GM21528 (cell line): ENCODE results near the gene HTATSF1.
A peak's percentile ranks its signal among the peaks of the same experiment; 100 is the strongest.

Experiments used
- ATAC-seq: cut with Tn5 transposase; IDR thresholded peaks from one replicate; pipeline ENCODE4 v1.9.1; 2021; ENCODE audit warnings: mild to moderate bottlenecking, moderate library complexity; ENCODE audit not compliant: unreplicated experiment, low FRiP score

The HTATSF1 gene, protein sequence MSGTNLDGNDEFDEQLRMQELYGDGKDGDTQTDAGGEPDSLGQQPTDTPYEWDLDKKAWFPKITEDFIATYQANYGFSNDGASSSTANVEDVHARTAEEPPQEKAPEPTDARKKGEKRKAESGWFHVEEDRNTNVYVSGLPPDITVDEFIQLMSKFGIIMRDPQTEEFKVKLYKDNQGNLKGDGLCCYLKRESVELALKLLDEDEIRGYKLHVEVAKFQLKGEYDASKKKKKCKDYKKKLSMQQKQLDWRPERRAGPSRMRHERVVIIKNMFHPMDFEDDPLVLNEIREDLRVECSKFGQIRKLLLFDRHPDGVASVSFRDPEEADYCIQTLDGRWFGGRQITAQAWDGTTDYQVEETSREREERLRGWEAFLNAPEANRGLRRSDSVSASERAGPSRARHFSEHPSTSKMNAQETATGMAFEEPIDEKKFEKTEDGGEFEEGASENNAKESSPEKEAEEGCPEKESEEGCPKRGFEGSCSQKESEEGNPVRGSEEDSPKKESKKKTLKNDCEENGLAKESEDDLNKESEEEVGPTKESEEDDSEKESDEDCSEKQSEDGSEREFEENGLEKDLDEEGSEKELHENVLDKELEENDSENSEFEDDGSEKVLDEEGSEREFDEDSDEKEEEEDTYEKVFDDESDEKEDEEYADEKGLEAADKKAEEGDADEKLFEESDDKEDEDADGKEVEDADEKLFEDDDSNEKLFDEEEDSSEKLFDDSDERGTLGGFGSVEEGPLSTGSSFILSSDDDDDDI

DNA sequence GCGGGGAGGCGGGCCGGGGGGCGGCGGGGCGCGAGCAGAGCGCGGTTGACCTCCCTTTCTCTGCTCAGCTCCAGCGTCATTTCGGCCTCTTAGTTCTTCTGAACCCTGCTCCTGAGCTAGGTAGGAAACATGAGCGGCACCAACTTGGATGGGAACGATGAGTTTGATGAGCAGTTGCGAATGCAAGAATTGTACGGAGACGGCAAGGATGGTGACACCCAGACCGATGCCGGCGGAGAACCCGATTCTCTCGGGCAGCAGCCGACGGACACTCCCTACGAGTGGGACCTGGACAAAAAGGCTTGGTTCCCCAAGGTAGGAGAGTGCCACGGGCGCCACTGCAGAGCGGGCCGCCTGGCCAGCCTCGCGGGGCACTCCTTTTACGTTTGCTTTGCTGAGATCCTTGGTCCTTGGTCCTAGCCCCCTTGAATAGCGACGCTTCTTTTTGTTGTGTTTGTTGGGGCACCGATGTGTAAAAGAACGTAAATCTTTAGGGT is at the start of gene HTATSF1:
Gene HTATSF1, plus strand, starts transcription at position 37 of the 497 bp plus-strand sequence. Its CDS starts 93 bp downstream, at position 130.
- peak; percentile 43 for ATAC-seq

DNA sequence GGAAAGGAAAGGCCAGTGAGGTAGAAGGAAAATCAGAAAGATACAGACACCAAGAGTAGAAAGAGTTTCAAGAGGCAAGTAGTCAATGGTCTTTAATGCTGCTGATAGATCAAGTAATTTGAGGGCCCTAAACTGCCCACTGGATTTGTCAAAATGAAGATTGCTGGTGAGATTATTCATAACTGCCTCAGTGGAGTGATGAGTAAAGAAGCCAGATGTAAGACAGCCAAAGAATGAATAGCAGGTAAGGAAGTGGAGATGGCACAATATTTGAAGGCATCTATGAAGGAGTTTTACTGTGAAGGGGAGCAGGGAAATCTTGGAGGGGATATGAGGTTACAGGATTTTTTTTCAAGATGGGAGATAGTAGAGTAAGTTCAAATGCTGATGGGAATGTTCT is 49.4 kb upstream of the HTATSF1 start:
- ATAC-seq, result no peak

DNA sequence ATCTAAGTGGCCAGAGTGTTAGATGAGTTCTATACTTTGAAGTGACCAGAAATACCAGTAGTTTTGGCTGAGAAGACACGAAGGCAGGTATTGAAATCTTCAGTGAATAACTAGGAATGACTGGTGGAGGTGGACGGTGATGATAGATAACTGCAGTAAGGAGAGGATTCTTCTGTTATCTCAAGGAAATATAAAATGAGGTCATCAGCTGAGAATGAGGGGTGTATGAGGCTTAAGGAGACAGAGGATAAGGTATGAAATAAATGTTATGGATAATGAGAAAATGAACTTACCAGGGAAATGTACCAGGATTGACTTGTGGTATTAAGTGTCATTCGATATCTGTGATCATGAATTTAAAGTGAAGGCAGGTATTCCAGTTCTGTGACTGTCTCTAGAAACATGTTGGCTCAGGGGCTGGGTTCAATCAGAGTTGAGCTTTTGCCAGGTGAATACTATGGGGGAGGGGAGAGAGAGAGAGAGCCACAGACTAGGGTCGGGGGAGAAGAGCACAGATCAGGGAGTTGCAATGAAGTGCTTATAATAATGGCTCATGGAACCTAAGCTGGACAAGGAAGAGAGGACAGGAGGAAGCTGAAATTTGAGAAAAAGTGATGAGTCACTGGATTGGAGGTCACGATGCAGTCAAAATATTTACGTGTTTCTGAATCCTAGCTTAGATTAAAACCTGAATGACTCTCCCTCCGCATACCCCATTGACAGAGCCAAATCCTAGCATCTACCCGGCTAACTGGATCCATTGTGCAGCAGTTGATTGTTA is 47.2 kb upstream of the HTATSF1 start:
- no peak for ATAC-seq

DNA sequence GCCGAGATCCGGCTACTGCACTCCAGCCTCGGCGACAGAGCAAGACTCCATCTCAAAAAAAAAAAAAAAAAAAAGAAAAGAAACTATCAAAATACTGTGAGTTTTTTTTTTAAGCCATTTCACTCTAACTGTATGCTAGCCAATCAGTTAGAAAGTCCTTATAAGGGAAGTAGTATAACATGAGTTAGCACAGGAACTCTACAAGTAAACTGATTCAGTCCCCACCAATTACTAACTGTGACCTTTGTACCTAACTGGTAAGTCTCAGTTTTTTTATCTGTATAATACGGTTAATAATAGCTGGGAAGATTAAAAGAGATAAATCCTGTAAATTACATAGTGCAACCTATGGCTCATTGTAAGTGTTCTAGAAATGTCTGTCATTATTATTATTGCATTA is 44.8 kb upstream of the HTATSF1 start:
- ATAC-seq, result no peak

DNA sequence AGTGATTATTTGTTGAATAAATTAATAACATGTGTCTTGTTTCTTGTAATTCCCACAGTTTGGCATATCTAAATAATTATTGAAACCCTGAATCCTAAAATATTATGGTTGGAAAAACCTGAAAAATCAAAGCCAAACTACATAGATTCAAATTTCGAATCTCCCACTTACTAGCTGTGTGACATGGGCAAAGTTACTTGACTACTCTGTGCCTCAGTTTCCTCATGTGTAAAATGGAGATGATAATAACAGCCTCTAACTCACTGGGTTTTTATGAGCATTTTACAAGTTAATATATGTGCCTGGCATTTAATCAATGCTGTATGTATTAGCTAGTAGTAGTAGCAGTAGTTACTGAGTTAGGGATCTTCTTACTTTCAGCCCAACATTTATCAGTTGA is 44.3 kb upstream of the HTATSF1 start:
- no peak for ATAC-seq

DNA sequence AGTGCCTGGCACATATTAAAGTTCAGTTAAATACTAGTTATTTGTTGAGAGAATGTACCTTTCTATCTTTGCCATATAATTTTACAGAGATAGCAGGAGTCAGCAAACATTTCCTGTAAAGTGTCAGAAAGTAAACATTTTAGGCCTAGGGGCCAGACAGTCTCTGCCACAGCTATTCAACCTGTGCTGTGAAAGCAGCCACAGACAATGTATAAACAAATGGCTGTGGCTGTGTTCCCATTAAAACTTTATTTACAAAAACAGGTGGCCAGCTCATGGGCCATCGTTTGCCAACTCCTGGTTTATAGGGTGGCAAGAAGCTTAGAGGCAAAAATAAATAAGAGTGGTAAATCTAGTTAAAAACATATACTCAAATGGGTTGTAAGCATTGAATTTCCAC is 43.6 kb upstream of the HTATSF1 start:
- ATAC-seq, result no peak

DNA sequence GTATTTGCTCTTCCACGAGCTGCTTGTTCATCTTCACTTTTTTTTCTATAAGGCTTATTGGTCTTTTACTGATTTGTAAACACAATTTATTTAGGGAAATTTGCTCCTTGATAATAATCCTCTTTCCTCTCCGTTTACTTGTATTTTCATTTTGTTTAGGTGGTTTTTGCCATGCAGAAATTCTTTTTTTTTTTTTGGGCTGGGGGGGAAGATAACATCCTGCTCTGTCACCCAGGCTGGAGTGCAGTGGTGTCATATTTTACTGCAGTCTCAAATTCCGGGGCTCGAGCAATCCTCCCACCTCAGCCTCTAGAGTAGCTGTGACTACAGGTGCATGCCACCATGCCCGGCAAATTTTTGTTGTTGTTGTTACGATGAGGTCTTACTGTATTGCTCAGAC is 41.3 kb upstream of the HTATSF1 start:
- ATAC-seq, result no peak

DNA sequence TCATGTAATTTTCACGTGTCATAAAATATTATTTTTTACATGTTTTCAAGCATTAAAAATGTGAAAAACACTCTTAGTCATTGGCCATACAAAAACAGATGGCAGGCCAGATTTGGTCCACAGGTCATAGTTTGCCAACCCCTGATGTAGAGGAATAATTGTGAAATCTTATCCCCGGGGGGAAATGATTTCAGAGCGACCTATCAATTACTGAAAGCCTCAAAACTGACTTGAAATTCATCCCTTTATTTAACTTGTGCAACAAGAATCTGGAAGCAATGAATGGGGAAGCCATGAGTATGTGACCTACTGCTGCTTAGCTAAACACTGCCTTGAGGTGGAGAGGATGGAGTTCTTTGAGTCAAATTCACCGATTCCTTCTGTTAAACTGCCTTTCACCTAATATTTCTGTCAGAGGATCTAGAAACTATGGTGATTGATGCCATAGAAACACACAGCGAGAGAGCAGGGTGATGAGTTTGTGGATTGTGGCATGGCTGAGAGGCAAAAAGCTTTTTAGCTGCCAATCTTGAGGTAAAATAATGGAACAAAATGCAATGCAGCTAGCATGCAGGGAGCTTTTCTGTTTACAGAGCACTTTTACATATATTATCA is 40.0 kb upstream of the HTATSF1 start:
- no peak for ATAC-seq

DNA sequence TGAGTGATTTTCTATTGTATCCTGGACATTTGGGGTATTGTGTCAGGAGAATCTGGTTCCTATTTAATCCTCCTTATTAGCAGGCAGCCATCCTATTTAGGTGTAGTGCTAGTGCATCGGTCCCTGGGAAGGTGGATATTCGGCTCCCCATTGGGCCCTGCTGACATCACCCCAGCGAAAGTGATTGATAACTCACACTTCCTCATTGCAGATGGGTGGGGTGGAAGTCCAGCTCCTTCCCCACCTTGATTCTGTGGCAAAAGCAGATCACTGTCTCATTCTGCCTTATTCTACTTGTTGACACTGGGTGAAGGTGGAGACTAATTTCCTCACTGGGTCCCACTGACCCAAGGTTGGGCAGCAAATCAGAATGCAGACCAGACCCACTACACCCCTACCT is 32.8 kb upstream of the HTATSF1 start:
- no peak for ATAC-seq

DNA sequence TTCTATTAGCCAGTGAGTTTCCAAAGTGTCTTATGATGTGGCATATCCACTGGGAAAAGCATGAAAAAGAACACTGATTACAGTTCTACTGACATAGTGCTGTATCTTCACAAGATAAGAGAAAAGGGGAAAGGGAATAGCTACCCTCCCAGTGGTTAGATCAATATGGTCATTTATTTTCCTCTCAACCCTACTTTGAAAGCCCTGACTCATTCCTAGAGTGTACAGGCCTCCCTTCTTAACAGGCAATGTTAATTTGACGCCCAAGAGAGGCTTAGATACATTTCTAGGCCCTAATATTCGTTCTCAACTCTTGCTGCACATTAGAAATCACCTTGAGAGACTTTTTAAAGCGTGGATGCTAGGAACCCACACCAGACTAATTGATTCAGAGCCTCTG is 30.1 kb upstream of the HTATSF1 start:
- ATAC-seq, result no peak

DNA sequence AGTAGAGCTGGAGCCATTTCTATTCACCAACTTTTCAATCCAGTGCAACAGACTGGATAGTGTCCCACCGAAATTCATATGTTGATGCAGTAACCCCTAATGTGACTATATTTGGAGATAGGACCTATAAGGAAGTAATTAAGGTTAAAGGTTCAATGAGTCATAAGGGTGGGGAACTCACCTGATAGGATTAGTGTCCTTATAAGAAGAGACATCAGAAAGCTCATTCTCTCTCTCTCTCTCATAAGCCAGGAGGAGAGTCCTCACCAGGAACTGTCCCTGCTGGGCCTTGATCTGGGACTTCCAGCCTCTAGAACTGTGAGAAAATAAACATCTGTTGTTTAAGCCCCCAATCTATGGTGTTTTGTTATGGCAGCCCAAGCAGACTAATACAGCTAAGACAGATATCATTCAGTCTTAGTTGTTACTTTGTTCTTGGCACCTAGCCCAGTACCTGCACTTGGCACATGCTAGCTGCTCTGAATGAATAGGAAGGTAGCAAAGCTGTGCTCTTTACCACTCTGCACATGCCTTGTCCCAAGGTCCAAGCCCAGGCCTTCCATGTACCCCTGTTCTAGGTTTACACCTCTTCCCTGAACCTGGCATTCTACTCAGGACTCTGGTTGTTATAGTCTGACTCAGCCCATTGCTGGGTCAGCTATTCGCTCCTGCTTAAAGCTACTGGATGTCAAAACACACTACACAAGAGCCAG is 28.8 kb upstream of the HTATSF1 start:
- no peak for ATAC-seq

DNA sequence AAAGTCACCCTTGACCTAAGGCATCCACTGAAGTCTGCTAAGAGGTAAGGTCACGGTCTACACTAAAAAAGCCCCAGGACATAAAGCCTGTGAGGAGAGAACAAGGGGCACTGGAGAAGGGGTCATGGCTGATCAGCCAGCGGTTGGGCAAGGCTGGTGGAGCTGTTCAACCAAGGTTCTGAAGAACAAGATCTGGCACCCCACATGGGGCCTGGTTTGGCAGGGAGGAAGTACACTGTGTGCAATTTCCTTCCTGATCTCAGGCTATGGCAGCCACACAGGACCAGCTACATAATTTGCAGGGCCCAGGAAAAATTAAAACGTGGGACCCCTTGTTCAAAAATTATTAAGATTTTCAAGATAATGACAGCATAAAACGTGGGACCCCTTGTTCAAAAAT is 23.7 kb upstream of the HTATSF1 start:
- no peak for ATAC-seq

DNA sequence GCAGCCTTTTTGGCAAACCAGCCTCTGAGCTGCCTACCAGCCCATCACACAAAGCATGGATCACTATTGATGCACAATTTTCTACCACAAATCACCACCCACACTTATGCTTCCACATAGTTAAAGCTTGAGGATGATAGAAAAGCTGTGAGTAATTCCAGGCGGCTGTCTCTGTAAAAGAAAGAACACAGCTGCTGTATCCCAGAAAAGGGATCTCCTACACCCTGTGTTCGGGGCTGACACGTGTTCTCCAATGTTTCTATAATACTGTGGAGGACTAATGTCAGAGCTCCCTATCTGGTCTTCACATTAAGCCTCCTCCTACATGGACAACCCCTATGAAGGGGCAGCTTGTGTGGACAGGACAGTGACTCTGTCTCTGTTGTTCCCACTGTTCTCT is 22.2 kb upstream of the HTATSF1 start:
- ATAC-seq, result no peak

DNA sequence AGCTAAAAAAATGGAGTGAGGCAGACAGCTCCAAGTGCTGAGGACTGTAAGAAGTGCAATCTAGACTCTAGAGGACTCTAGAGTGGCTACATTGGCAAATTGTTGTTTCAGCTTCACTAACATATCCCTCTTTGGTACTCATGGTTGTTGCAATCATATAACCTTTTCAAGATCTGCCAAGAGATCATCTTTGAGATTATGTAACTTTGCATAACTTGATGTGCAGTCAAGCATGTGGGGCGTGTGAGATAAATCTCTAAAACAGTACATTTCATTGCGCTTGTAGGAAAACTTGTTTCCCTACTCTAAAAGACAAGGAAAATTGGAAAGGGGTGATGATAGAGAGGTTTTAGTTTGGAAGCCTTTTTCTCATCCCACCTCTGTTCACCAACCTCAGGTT is 20.9 kb upstream of the HTATSF1 start:
- no peak for ATAC-seq

DNA sequence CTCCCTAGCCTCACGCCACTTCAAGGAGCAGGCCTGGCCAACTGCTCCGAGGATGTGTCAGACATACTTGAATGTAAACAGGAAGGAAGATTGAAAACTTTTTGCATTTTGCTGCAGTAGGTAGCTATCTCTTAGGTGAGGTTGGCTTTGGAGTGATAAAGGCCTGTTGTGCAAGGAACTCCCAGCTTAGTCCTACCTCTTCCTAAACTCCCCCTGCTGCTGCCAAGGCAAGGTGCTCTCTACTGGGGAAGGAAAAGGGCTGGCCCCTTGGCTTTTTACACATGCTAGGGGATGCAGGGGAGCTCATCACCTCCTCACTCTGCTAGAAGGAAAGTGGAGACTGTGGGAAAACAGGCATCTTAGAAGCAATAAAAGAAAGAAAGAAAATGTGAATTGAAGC is 20.4 kb upstream of the HTATSF1 start:
- no peak for ATAC-seq

DNA sequence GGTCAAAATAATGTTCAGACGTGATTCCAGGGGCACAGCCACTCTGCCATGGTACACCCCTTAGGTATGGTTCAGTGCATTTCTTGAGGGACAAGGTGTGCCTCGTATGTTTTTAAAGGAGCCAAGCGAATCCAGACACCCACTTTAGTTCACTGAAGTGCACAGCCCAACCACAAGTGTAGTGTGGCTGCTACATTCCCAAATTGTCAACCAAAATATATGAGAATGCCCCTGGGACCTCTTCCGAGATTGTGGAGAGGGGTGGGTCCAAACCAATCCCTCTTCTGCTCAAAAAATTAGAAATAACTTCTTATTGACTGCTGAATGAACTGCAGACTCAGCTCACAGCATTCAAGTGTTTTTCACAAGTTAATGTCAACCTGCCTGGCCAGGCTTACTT is 17.0 kb upstream of the HTATSF1 start:
- no peak for ATAC-seq

DNA sequence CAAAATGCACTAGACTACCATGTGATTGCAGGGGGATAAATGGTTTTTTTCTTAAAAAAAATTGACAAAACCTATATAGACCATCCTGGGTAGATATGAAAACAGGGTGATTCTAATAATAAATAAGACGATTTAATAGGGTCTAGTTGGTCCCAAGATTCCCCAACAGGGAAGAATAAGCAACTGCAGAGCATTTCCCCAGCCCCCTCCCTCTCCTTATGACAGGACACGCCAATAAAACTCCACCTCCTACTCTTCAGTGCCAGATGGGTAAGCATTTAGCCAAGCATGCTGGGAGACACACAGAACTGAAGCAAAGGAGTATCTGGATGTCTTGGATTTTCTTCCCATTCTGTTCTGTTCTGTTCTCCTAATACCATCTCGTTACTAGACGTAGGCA is 9.7 kb upstream of the HTATSF1 start, which contains the start of gene BRS3:
Gene BRS3, plus strand, starts transcription at position 301 of the 400 bp plus-strand sequence. CDS start 168 bp downstream, outside the sequence.
- no peak for ATAC-seq

DNA sequence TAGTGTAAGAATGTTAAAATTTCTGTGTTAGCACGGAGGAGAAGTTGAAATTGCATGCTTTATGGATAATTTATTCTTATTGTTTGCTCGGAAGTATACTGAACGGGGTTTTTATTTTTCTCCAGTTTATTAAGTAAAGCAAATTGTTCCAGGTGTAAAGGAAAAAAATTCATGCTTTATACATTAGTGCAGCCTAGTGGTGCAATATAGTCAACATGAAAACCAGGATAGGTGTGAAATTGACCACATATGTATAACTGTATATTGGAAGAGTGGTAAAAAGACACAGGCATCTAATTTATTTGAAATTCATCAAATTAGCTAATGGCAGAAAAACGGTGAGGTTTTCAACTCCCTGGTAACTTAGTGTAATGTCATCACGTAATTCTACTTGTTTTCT is 8.7 kb upstream of the HTATSF1 start:
- ATAC-seq, result no peak

DNA sequence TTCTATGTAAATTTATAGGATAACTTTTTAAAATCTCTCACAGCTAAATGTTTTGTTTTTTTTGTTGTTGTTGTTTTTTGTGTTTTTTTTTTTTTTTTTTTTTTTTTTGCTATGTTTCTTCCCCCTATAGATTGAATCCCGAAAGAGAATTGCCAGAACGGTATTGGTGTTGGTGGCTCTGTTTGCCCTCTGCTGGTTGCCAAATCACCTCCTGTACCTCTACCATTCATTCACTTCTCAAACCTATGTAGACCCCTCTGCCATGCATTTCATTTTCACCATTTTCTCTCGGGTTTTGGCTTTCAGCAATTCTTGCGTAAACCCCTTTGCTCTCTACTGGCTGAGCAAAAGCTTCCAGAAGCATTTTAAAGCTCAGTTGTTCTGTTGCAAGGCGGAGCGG is 5.6 kb upstream of the HTATSF1 start:
- no peak for ATAC-seq

DNA sequence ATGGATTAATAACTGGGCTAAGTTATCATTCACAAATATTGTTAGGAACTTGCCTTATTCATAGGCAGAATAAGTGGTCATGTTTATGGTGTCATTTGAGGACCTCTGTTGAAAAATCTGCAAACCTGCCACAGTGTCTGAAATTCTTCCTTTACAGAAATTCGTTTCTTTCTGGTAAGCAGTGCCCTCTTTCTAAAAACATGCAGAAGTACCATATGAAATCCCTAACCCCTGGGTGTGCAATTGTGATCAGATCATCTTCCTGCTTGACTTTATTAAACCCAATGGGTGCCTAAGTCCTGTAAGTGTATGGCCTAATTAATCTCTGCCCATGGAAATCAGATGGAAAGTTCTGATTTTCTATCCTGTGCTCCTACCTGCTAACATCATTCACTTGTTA is 4.4 kb upstream of the HTATSF1 start:
- ATAC-seq, result no peak
